Vagina (tissue), 2 donors: Measurements from ENCODE around the gene NT5C2. TPM values are rescaled to one million over a fixed set of nuclear protein-coding genes. Genes with fewer than 3 reads are reported as not detected.

Experiments
- DNase-seq, 2 donors: peaks; one replicate each; pipeline ENCODE4 v3.0.0-alpha.2; 2017; ENCODE audit errors: extremely low spot score in 2 of 2
- H3K27ac ChIP-seq: fragments of 200-600 bp; sonication (generic); one replicate; pipeline ENCODE4 v1.5.1; 2019
- H3K27me3 ChIP-seq: fragments of 200-600 bp; sonication (generic); one replicate; pipeline ENCODE4 v1.5.1; 2019
- H3K36me3 ChIP-seq, 2 donors: fragments of 200-600 bp; sonication (generic); one replicate each; pipeline ENCODE4 v1.5.1; 2017 to 2019
- H3K4me1 ChIP-seq: fragments of 200-600 bp; sonication (generic); one replicate; pipeline ENCODE4 v1.5.1; 2019
- H3K4me3 ChIP-seq, 2 donors: fragments of 200-600 bp; sonication (generic); 1 replicate in 1 of 2; 2 replicates in 1 of 2; pipeline ENCODE4 v1.5.1; 2016 to 2019
- H3K9me3 ChIP-seq: fragments of 200-600 bp; sonication (generic); one replicate; pipeline ENCODE4 v1.5.1; 2019
- CTCF ChIP-seq, 3 experiments: fragments of 450-650 bp in 2 of 3; fragments of 200-600 bp in 1 of 3; sonication (generic) in 1 of 3; IDR thresholded peaks; one replicate each; pipeline ENCODE4 v1.5.1; 2017 to 2019; ENCODE audit warnings: antibody characterized with exemption in 3 of 3, mild to moderate bottlenecking in 2 of 3, moderate library complexity in 2 of 3
- POLR2A ChIP-seq, 2 donors: fragments of 450-650 bp; IDR thresholded peaks; one replicate each; pipeline ENCODE4 v1.6.1; 2017; ENCODE audit warnings: antibody characterized with exemption in 2 of 2, mild to moderate bottlenecking in 2 of 2, moderate library complexity in 2 of 2
- POLR2AphosphoS5 ChIP-seq, 2 donors: sonication (generic); formaldehyde crosslinking; IDR thresholded peaks; one replicate each; pipeline ENCODE4 v1.9.0; 2017; ENCODE audit warnings: antibody characterized with exemption in 2 of 2, mild to moderate bottlenecking in 2 of 2, low read depth in 1 of 2; ENCODE audit not compliant: insufficient read depth in 1 of 2
- intact Hi-C: fragments of 100-400 bp; cut with DNase I; formaldehyde crosslinking; loops from one replicate; pipeline ENCODE4 v1.15.1; 2023
- total RNA-seq: library from RNA; depleted of rRNA; stranded (reverse); fragments of >200 nt; gene quantifications from one replicate; pipeline ENCODE4 v1.2.3, GENCODE V29; 2016

The NT5C2 gene
- total RNA-seq, 1 donor from 2014 or later: 71.2 TPM

- intact Hi-C loops: no loop called here
- no peaks in the 10 kb centered on the region for H3K9me3 ChIP-seq
- no peaks in the 10 kb centered on the region for H3K27me3 ChIP-seq
- no peak for DNase-seq
- H3K4me1 ChIP-seq: peaks cover 10% of the 10 kb centered on the region
- no peak overlapping the region for H3K4me3 ChIP-seq
- no peaks in the 10 kb centered on the region for H3K36me3 ChIP-seq
- TF ChIP-seq POLR2AphosphoS5 (IDR thresholded peaks at IDR 0.05; ENCODE audit: insufficient read depth in 1 of 2, low read depth in 1 of 2) (no peak), POLR2A (IDR thresholded peaks at IDR 0.05) (no peak), CTCF (IDR thresholded peaks at IDR 0.05) (no peak)
- H3K27ac ChIP-seq: no peak overlapping the region
Observed at GRCh38 chr10:103197903-103198302, 4.8 kb upstream of the NT5C2 start.

GRCh38 chr10:103197174-103197573 lies 4.1 kb upstream of the NT5C2 start:
- Histone ChIP-seq H3K27me3 (no peaks in the 10 kb centered on the region), H3K36me3 (no peaks in the 10 kb centered on the region), H3K4me1 (peaks cover 10% of the 10 kb centered on the region), H3K27ac (no peak overlapping the region), H3K9me3 (no peaks in the 10 kb centered on the region), H3K4me3 (no peak overlapping the region)
- TF ChIP-seq POLR2AphosphoS5 (IDR thresholded peaks at IDR 0.05; ENCODE audit: insufficient read depth in 1 of 2, low read depth in 1 of 2): peak in 1 of 2 donors; percentile 67
- no peak for TF ChIP-seq POLR2A (IDR thresholded peaks at IDR 0.05)
- no peak for DNase-seq
- intact Hi-C loops: no loop called here

GRCh38 chr10:103196516-103196915 lies 3.4 kb upstream of the NT5C2 start:
- Histone ChIP-seq H3K27ac (no peak overlapping the region), H3K27me3 (no peaks in the 10 kb centered on the region), H3K9me3 (no peaks in the 10 kb centered on the region), H3K4me3 (no peak overlapping the region), H3K36me3 (no peaks in the 10 kb centered on the region), H3K4me1 (peaks cover 13% of the 10 kb centered on the region)
- DNase-seq: no peak
- intact Hi-C loops: no loop called here
- TF ChIP-seq POLR2AphosphoS5 (IDR thresholded peaks at IDR 0.05; ENCODE audit: insufficient read depth in 1 of 2, low read depth in 1 of 2): no peak
- no peak for TF ChIP-seq CTCF (IDR thresholded peaks at IDR 0.05)
- TF ChIP-seq POLR2A (IDR thresholded peaks at IDR 0.05): no peak

- intact Hi-C loops: no loop called here
- Histone ChIP-seq H3K4me1 (peaks cover 38% of the 10 kb centered on the region), H3K27me3 (no peaks in the 10 kb centered on the region), H3K9me3 (no peaks in the 10 kb centered on the region), H3K36me3 (no peaks in the 10 kb centered on the region), H3K27ac (peak overlapping the region; percentile 98), H3K4me3 (peak overlapping the region; percentile 91 to 95)
- TF ChIP-seq POLR2AphosphoS5 (IDR thresholded peaks at IDR 0.05; ENCODE audit: insufficient read depth in 1 of 2, low read depth in 1 of 2) (no peak), CTCF (IDR thresholded peaks at IDR 0.05) (no peak), POLR2A (IDR thresholded peaks at IDR 0.05) (no peak)
- no peak for DNase-seq
Observed at GRCh38 chr10:103193820-103194529, 903 bp upstream of the NT5C2 start.

- H3K36me3 ChIP-seq: no peaks in the 10 kb centered on the region
- H3K9me3 ChIP-seq: no peaks in the 10 kb centered on the region
- peaks cover 52% of the 10 kb centered on the region for H3K4me1 ChIP-seq
- TF ChIP-seq POLR2AphosphoS5 (IDR thresholded peaks at IDR 0.05; ENCODE audit: insufficient read depth in 1 of 2, low read depth in 1 of 2) (peak; percentile 35 to 84), POLR2A (IDR thresholded peaks at IDR 0.05) (no peak), CTCF (IDR thresholded peaks at IDR 0.05) (peak in 1 of 3 experiments; percentile 5)
- peak overlapping the region; percentile 91 to 95 for H3K4me3 ChIP-seq
- no peaks in the 10 kb centered on the region for H3K27me3 ChIP-seq
- intact Hi-C loops: no loop called here
- peak overlapping the region; percentile 98 for H3K27ac ChIP-seq
- DNase-seq: peak in 1 of 2 donors; percentile 89
Observed at GRCh38 chr10:103192451-103193106, 493 bp downstream of the NT5C2 start.
